ENCODE results near the gene SLC19A1. TPM values are rescaled to one million over a fixed set of nuclear protein-coding genes. Genes with fewer than 3 reads are reported as not detected.

SLC19A1 gene
- total RNA-seq, 1 donor from 2014 or later, result 9.0 TPM

GRCh38 chr21:45473496-45474322 lies 68.5 kb downstream of the SLC19A1 start:
- FAIRE-seq, result no peak
- no peak for DNase-seq (ENCODE audit: low spot score in 2 of 2)

GRCh38 chr21:45472445-45473365 lies 69.5 kb downstream of the SLC19A1 start:
- no peak for FAIRE-seq

GRCh38 chr21:45471525-45472221 lies 70.6 kb downstream of the SLC19A1 start:
- DNase-seq (ENCODE audit: low spot score in 2 of 2) (no peak), FAIRE-seq (no peak)

More at GRCh38 chr21:45472445-45473365, 69.5 kb downstream of the SLC19A1 start:
- no peak for DNase-seq (ENCODE audit: low spot score in 2 of 2)

- DNase-seq (ENCODE audit: low spot score in 2 of 2) (peak in 1 of 2 donors; percentile 63), FAIRE-seq (no peak)
Measured at GRCh38 chr21:45470773-45471524, 71.3 kb downstream of the SLC19A1 start.

GRCh38 chr21:45470087-45470515 lies 72.1 kb downstream of the SLC19A1 start:
- FAIRE-seq, result no peak

GRCh38 chr21:45469273-45470086 lies 72.8 kb downstream of the SLC19A1 start:
- DNase-seq (ENCODE audit: low spot score in 2 of 2), result peak in 1 of 2 donors; percentile 62
- FAIRE-seq, result no peak

More at GRCh38 chr21:45470087-45470515, 72.1 kb downstream of the SLC19A1 start:
- no peak for DNase-seq (ENCODE audit: low spot score in 2 of 2)

- FAIRE-seq (no peak), DNase-seq (ENCODE audit: low spot score in 2 of 2) (no peak)
Measured at GRCh38 chr21:45468971-45469272, 73.3 kb downstream of the SLC19A1 start.

- FAIRE-seq (no peak), DNase-seq (ENCODE audit: low spot score in 2 of 2) (no peak)
Measured at GRCh38 chr21:45468051-45468970, 73.9 kb downstream of the SLC19A1 start.

- DNase-seq (ENCODE audit: low spot score in 2 of 2) (no peak), FAIRE-seq (no peak)
Measured at GRCh38 chr21:45467221-45467779, 74.9 kb downstream of the SLC19A1 start.

GRCh38 chr21:45466330-45467220 lies 75.7 kb downstream of the SLC19A1 start:
- DNase-seq (ENCODE audit: low spot score in 2 of 2) (no peak), FAIRE-seq (no peak)

- FAIRE-seq (no peak), DNase-seq (ENCODE audit: low spot score in 2 of 2) (no peak)
Measured at GRCh38 chr21:45465611-45466329, 76.5 kb downstream of the SLC19A1 start.

- no peak for FAIRE-seq
- DNase-seq (ENCODE audit: low spot score in 2 of 2), result no peak
Measured at GRCh38 chr21:45465105-45465504, 77.1 kb downstream of the SLC19A1 start.

GRCh38 chr21:45464309-45464708 lies 77.9 kb downstream of the SLC19A1 start:
- no peak for FAIRE-seq
- DNase-seq (ENCODE audit: low spot score in 2 of 2), result no peak

- FAIRE-seq (no peak), DNase-seq (ENCODE audit: low spot score in 2 of 2) (no peak)
Measured at GRCh38 chr21:45463871-45464270, 78.4 kb downstream of the SLC19A1 start.

GRCh38 chr21:45461806-45462341 lies 80.4 kb downstream of the SLC19A1 start:
- no peak for FAIRE-seq

GRCh38 chr21:45461369-45461750 lies 80.9 kb downstream of the SLC19A1 start:
- FAIRE-seq, result no peak
- no peak for DNase-seq (ENCODE audit: low spot score in 2 of 2)

More at GRCh38 chr21:45461806-45462341, 80.4 kb downstream of the SLC19A1 start:
- no peak for DNase-seq (ENCODE audit: low spot score in 2 of 2)
